ENCODE measurements around the gene MGAT5B.
A peak's percentile ranks its signal among the peaks of the same experiment; 100 is the strongest.

MGAT5B gene

GRCh38 chr17:76868176-76868668, at the start of gene MGAT5B:
TSS of gene MGAT5B (plus strand) at chr17:76868404. CDS start at chr17:76869030, 626 bp downstream.
- no peaks in the 10 kb centered on the region for H3K36me3 Mint-ChIP-seq
- peaks cover 10% of the 10 kb centered on the region for H3K4me1 Mint-ChIP-seq
- no peaks in the 10 kb centered on the region for H3K9me3 Mint-ChIP-seq
- DNase-seq (ENCODE audit: low spot score in 2 of 2) (peak; percentile 80 to 93), ATAC-seq (ENCODE audit: low read depth) (peak; percentile 94)
- no peak within 1 kb of the TSS for H3K27ac Mint-ChIP-seq
- peaks cover 27% of the 10 kb centered on the region for H3K27me3 Mint-ChIP-seq
- peak within 1 kb of the TSS; percentile 84 for H3K4me3 Mint-ChIP-seq

- H3K27me3 Mint-ChIP-seq = peaks cover 12% of the 10 kb centered on the region
- H3K4me1 Mint-ChIP-seq = peaks cover 18% of the 10 kb centered on the region
- DNase-seq (ENCODE audit: low spot score in 2 of 2) = peak in 1 of 2 donors; percentile 29
- no peak overlapping the region for H3K4me3 Mint-ChIP-seq
- no peak overlapping the region for H3K27ac Mint-ChIP-seq
- no peaks in the 10 kb centered on the region for H3K9me3 Mint-ChIP-seq
- peaks cover 2% of the 10 kb centered on the region for H3K36me3 Mint-ChIP-seq
- ATAC-seq (ENCODE audit: low read depth) = peak; percentile 85
These were observed 48.2 kb upstream of the MGAT5B start for GRCh38 chr17:76820039-76820438.

- ATAC-seq (ENCODE audit: low read depth) = no peak
- Mint-ChIP-seq H3K27me3 (peaks cover 12% of the 10 kb centered on the region), H3K27ac (no peak overlapping the region), H3K9me3 (no peaks in the 10 kb centered on the region), H3K4me3 (no peak overlapping the region), H3K36me3 (peaks cover 2% of the 10 kb centered on the region), H3K4me1 (peaks cover 18% of the 10 kb centered on the region)
- no peak for DNase-seq (ENCODE audit: low spot score in 2 of 2)
These were observed 47.6 kb upstream of the MGAT5B start for GRCh38 chr17:76820561-76820960.

GRCh38 chr17:76822184-76822778, 45.9 kb upstream of the MGAT5B start:
- H3K27ac Mint-ChIP-seq = no peak overlapping the region
- H3K4me1 Mint-ChIP-seq = peaks cover 19% of the 10 kb centered on the region
- peaks cover 2% of the 10 kb centered on the region for H3K36me3 Mint-ChIP-seq
- H3K4me3 Mint-ChIP-seq = no peak overlapping the region
- ATAC-seq (ENCODE audit: low read depth) (no peak), DNase-seq (ENCODE audit: low spot score in 2 of 2) (no peak)
- peaks cover 12% of the 10 kb centered on the region for H3K27me3 Mint-ChIP-seq
- no peaks in the 10 kb centered on the region for H3K9me3 Mint-ChIP-seq

- H3K27ac Mint-ChIP-seq = no peak overlapping the region
- H3K4me3 Mint-ChIP-seq = no peak overlapping the region
- H3K36me3 Mint-ChIP-seq = peaks cover 2% of the 10 kb centered on the region
- ATAC-seq (ENCODE audit: low read depth) (no peak), DNase-seq (ENCODE audit: low spot score in 2 of 2) (no peak)
- no peaks in the 10 kb centered on the region for H3K9me3 Mint-ChIP-seq
- peaks cover 12% of the 10 kb centered on the region for H3K27me3 Mint-ChIP-seq
- peaks cover 16% of the 10 kb centered on the region for H3K4me1 Mint-ChIP-seq
These were observed 44.1 kb upstream of the MGAT5B start for GRCh38 chr17:76824093-76824492.

GRCh38 chr17:76826330-76827068, 41.7 kb upstream of the MGAT5B start:
- Mint-ChIP-seq H3K36me3 (peaks cover 2% of the 10 kb centered on the region), H3K27me3 (peaks cover 12% of the 10 kb centered on the region), H3K4me3 (no peak overlapping the region), H3K27ac (no peak overlapping the region), H3K9me3 (no peaks in the 10 kb centered on the region), H3K4me1 (peaks cover 5% of the 10 kb centered on the region)
- no peak for DNase-seq (ENCODE audit: low spot score in 2 of 2)
- no peak for ATAC-seq (ENCODE audit: low read depth)

- no peak for ATAC-seq (ENCODE audit: low read depth)
- Mint-ChIP-seq H3K4me3 (no peak overlapping the region), H3K27ac (no peak overlapping the region), H3K36me3 (peaks cover 2% of the 10 kb centered on the region), H3K27me3 (peaks cover 14% of the 10 kb centered on the region), H3K4me1 (peaks cover 5% of the 10 kb centered on the region), H3K9me3 (no peaks in the 10 kb centered on the region)
- no peak for DNase-seq (ENCODE audit: low spot score in 2 of 2)
These were observed 40.5 kb upstream of the MGAT5B start for GRCh38 chr17:76827736-76828135.

- Mint-ChIP-seq H3K27me3 (peaks cover 16% of the 10 kb centered on the region), H3K9me3 (no peaks in the 10 kb centered on the region), H3K27ac (no peak overlapping the region)
These were observed 37.1 kb upstream of the MGAT5B start for GRCh38 chr17:76830987-76831715.

GRCh38 chr17:76833034-76833644, 35.1 kb upstream of the MGAT5B start:
- no peaks in the 10 kb centered on the region for H3K4me1 Mint-ChIP-seq
- H3K36me3 Mint-ChIP-seq = peaks cover 1% of the 10 kb centered on the region
- DNase-seq (ENCODE audit: low spot score in 2 of 2) = no peak
- H3K27ac Mint-ChIP-seq = no peak overlapping the region
- H3K27me3 Mint-ChIP-seq = peaks cover 12% of the 10 kb centered on the region
- H3K4me3 Mint-ChIP-seq = no peak overlapping the region
- no peak for ATAC-seq (ENCODE audit: low read depth)
- H3K9me3 Mint-ChIP-seq = no peaks in the 10 kb centered on the region

More at GRCh38 chr17:76830987-76831715, 37.1 kb upstream of the MGAT5B start:
- ATAC-seq (ENCODE audit: low read depth) = no peak
- peaks cover 1% of the 10 kb centered on the region for H3K36me3 Mint-ChIP-seq
- DNase-seq (ENCODE audit: low spot score in 2 of 2) = no peak
- peaks cover 3% of the 10 kb centered on the region for H3K4me1 Mint-ChIP-seq
- H3K4me3 Mint-ChIP-seq = no peak overlapping the region

GRCh38 chr17:76833747-76834146, 34.5 kb upstream of the MGAT5B start:
- H3K9me3 Mint-ChIP-seq = no peaks in the 10 kb centered on the region
- no peak overlapping the region for H3K27ac Mint-ChIP-seq
- DNase-seq (ENCODE audit: low spot score in 2 of 2) (no peak), ATAC-seq (ENCODE audit: low read depth) (no peak)
- peaks cover 1% of the 10 kb centered on the region for H3K36me3 Mint-ChIP-seq
- peaks cover 10% of the 10 kb centered on the region for H3K27me3 Mint-ChIP-seq
- H3K4me3 Mint-ChIP-seq = no peak overlapping the region
- H3K4me1 Mint-ChIP-seq = no peaks in the 10 kb centered on the region

- Mint-ChIP-seq H3K9me3 (no peaks in the 10 kb centered on the region), H3K27ac (no peak overlapping the region), H3K4me1 (peaks cover 1% of the 10 kb centered on the region), H3K4me3 (no peak overlapping the region), H3K36me3 (peaks cover 1% of the 10 kb centered on the region), H3K27me3 (peaks cover 12% of the 10 kb centered on the region)
- no peak for DNase-seq (ENCODE audit: low spot score in 2 of 2)
- no peak for ATAC-seq (ENCODE audit: low read depth)
These were observed 33.3 kb upstream of the MGAT5B start for GRCh38 chr17:76834870-76835269.

- peaks cover 25% of the 10 kb centered on the region for H3K27me3 Mint-ChIP-seq
- no peaks in the 10 kb centered on the region for H3K36me3 Mint-ChIP-seq
- H3K27ac Mint-ChIP-seq = no peak overlapping the region
- H3K4me1 Mint-ChIP-seq = peaks cover 20% of the 10 kb centered on the region
- no peak for DNase-seq (ENCODE audit: low spot score in 2 of 2)
- peak overlapping the region; percentile 57 for H3K4me3 Mint-ChIP-seq
- ATAC-seq (ENCODE audit: low read depth) = no peak
- H3K9me3 Mint-ChIP-seq = no peaks in the 10 kb centered on the region
These were observed 27.8 kb upstream of the MGAT5B start for GRCh38 chr17:76840443-76840767.

- ATAC-seq (ENCODE audit: low read depth) (no peak), DNase-seq (ENCODE audit: low spot score in 2 of 2) (no peak)
- Mint-ChIP-seq H3K9me3 (no peaks in the 10 kb centered on the region), H3K27me3 (peaks cover 26% of the 10 kb centered on the region), H3K27ac (no peak overlapping the region), H3K36me3 (no peaks in the 10 kb centered on the region), H3K4me1 (peaks cover 20% of the 10 kb centered on the region), H3K4me3 (peak overlapping the region; percentile 57)
These were observed 27.1 kb upstream of the MGAT5B start for GRCh38 chr17:76840884-76841775.

Measured in memory B cell (primary cell).